COLO668 (cell line): Measurements from ENCODE around the gene RPL23.
A peak's percentile ranks its signal among the peaks of the same experiment; 100 is the strongest.

Experiments
- DNase-seq: peaks from one replicate; lab custom pipeline; 2025; ENCODE audit not compliant: unreplicated experiment; lab: John Stamatoyannopoulos, UW

The RPL23 gene

GRCh38 chr17:38885044-38885727 is 31.7 kb upstream of the RPL23 start:
- DNase-seq: no peak

- DNase-seq: no peak
Observed at GRCh38 chr17:38883592-38884526, 30.3 kb upstream of the RPL23 start.

GRCh38 chr17:38882870-38883269 is 29.3 kb upstream of the RPL23 start:
- DNase-seq: no peak

- DNase-seq: no peak
Observed at GRCh38 chr17:38881600-38882191, 28.2 kb upstream of the RPL23 start.

- DNase-seq: no peak
Observed at GRCh38 chr17:38879878-38880665, 26.6 kb upstream of the RPL23 start.

GRCh38 chr17:38877130-38877851 is 23.8 kb upstream of the RPL23 start:
- peak; percentile 14 for DNase-seq

GRCh38 chr17:38875477-38876075 is 22.1 kb upstream of the RPL23 start:
- DNase-seq: no peak

- DNase-seq: no peak
Observed at GRCh38 chr17:38874505-38875400, 21.2 kb upstream of the RPL23 start.

- peak; percentile 6 for DNase-seq
Observed at GRCh38 chr17:38873640-38874380, 20.3 kb upstream of the RPL23 start.

GRCh38 chr17:38872671-38873385 is 19.3 kb upstream of the RPL23 start:
- peak; percentile 2 for DNase-seq

GRCh38 chr17:38872027-38872511 is 18.5 kb upstream of the RPL23 start:
- DNase-seq: no peak

GRCh38 chr17:38871247-38872015 is 17.9 kb upstream of the RPL23 start:
- DNase-seq: peak; percentile 56

GRCh38 chr17:38870259-38871165 is 17.0 kb upstream of the RPL23 start:
- DNase-seq: peak; percentile 48

- DNase-seq: peak; percentile 85
Observed at GRCh38 chr17:38869526-38870258, 16.2 kb upstream of the RPL23 start, which contains the start of gene LASP1. TSS of gene LASP1 (plus strand) at chr17:38870058. CDS start at chr17:38870190, 132 bp downstream.
